Stimulated activated memory B cell treated with anti-CD40 and anti-IgM and Interleukin-4, amounts not matched to agents 10 μg/mL and 1 μg/mL and 100 μg/mL, for 72 hours (primary cell): ENCODE data around the gene DIP2C.
"Not testable (repeated sequence)": the region's sequence is repeated elsewhere in the genome, so short reads cannot be mapped to it uniquely, and the experiment has no call there.

ENCODE experiments used
- ATAC-seq: fragments of 150-1000 bp; cut with Tn5 transposase; 2 replicates; pipeline ENCODE4 v1.10.0; 2021
- H3K27ac Mint-ChIP-seq: one replicate; pipeline ENCODE4 v1.8.0; 2022; ENCODE audit warnings: mild to moderate bottlenecking, mixed read lengths
- H3K27me3 Mint-ChIP-seq: one replicate; pipeline ENCODE4 v1.8.0; 2022; ENCODE audit warnings: mixed read lengths
- H3K36me3 Mint-ChIP-seq: one replicate; pipeline ENCODE4 v1.8.0; 2022; ENCODE audit warnings: mixed read lengths
- H3K4me1 Mint-ChIP-seq: one replicate; pipeline ENCODE4 v1.8.0; 2022; ENCODE audit warnings: mixed read lengths
- H3K4me3 Mint-ChIP-seq: one replicate; pipeline ENCODE4 v1.8.0; 2022; ENCODE audit warnings: mild to moderate bottlenecking, moderate library complexity, mixed read lengths
- H3K9me3 Mint-ChIP-seq: one replicate; pipeline ENCODE4 v1.8.0; 2022; ENCODE audit warnings: mixed read lengths

Gene DIP2C

GRCh38 chr10:274866-275265 is 414.6 kb downstream of the DIP2C start:
- H3K27me3 Mint-ChIP-seq: no peaks in the 10 kb centered on the region
- ATAC-seq: no peak
- no peak overlapping the region for H3K27ac Mint-ChIP-seq
- H3K4me3 Mint-ChIP-seq: no peak overlapping the region
- peaks cover 6% of the 10 kb centered on the region for H3K36me3 Mint-ChIP-seq
- no peaks in the 10 kb centered on the region for H3K4me1 Mint-ChIP-seq
- no peaks in the 10 kb centered on the region for H3K9me3 Mint-ChIP-seq

- no peak overlapping the region for H3K27ac Mint-ChIP-seq
- no peak for ATAC-seq
- peaks cover 6% of the 10 kb centered on the region for H3K36me3 Mint-ChIP-seq
- H3K4me1 Mint-ChIP-seq: no peaks in the 10 kb centered on the region
- no peaks in the 10 kb centered on the region for H3K9me3 Mint-ChIP-seq
- no peaks in the 10 kb centered on the region for H3K27me3 Mint-ChIP-seq
- H3K4me3 Mint-ChIP-seq: no peak overlapping the region
These were observed 416.4 kb downstream of the DIP2C start for GRCh38 chr10:273088-273487.

GRCh38 chr10:271722-272121 is 417.7 kb downstream of the DIP2C start:
- H3K9me3 Mint-ChIP-seq: no peaks in the 10 kb centered on the region
- no peak for ATAC-seq
- H3K36me3 Mint-ChIP-seq: no peaks in the 10 kb centered on the region
- no peaks in the 10 kb centered on the region for H3K27me3 Mint-ChIP-seq
- H3K27ac Mint-ChIP-seq: no peak overlapping the region
- no peak overlapping the region for H3K4me3 Mint-ChIP-seq
- no peaks in the 10 kb centered on the region for H3K4me1 Mint-ChIP-seq

- Mint-ChIP-seq H3K27ac (no peak overlapping the region), H3K9me3 (no peaks in the 10 kb centered on the region), H3K4me1 (no peaks in the 10 kb centered on the region), H3K36me3 (no peaks in the 10 kb centered on the region), H3K27me3 (no peaks in the 10 kb centered on the region), H3K4me3 (no peak overlapping the region)
- ATAC-seq: no peak
These were observed 418.3 kb downstream of the DIP2C start for GRCh38 chr10:271201-271600.

GRCh38 chr10:269440-270074 is 419.9 kb downstream of the DIP2C start:
- Mint-ChIP-seq H3K4me1 (peaks cover 11% of the 10 kb centered on the region), H3K27ac (no peak overlapping the region), H3K27me3 (no peaks in the 10 kb centered on the region), H3K4me3 (no peak overlapping the region), H3K36me3 (no peaks in the 10 kb centered on the region), H3K9me3 (no peaks in the 10 kb centered on the region)
- no peak for ATAC-seq

- Mint-ChIP-seq H3K27me3 (peaks cover 8% of the 10 kb centered on the region), H3K4me1 (peaks cover 11% of the 10 kb centered on the region), H3K36me3 (no peaks in the 10 kb centered on the region), H3K9me3 (peaks cover 2% of the 10 kb centered on the region), H3K27ac (no peak overlapping the region), H3K4me3 (no peak overlapping the region)
- no peak for ATAC-seq
These were observed 421.8 kb downstream of the DIP2C start for GRCh38 chr10:267705-268104.

- Mint-ChIP-seq H3K9me3 (peaks cover 2% of the 10 kb centered on the region), H3K4me1 (peaks cover 11% of the 10 kb centered on the region), H3K36me3 (no peaks in the 10 kb centered on the region), H3K27me3 (peaks cover 8% of the 10 kb centered on the region), H3K4me3 (no peak overlapping the region), H3K27ac (no peak overlapping the region)
- no peak for ATAC-seq
These were observed 422.5 kb downstream of the DIP2C start for GRCh38 chr10:266974-267425.

- H3K27me3 Mint-ChIP-seq, H3K27ac Mint-ChIP-seq, H3K9me3 Mint-ChIP-seq, ATAC-seq, H3K4me3 Mint-ChIP-seq, H3K36me3 Mint-ChIP-seq: not testable (repeated sequence)
- peaks cover 14% of the 10 kb centered on the region for H3K4me1 Mint-ChIP-seq
These were observed 423.5 kb downstream of the DIP2C start for GRCh38 chr10:265816-266588.

GRCh38 chr10:265074-265440 is 424.4 kb downstream of the DIP2C start:
- peaks cover 20% of the 10 kb centered on the region for H3K4me1 Mint-ChIP-seq
- H3K27me3 Mint-ChIP-seq, H3K27ac Mint-ChIP-seq, H3K36me3 Mint-ChIP-seq, ATAC-seq, H3K4me3 Mint-ChIP-seq, H3K9me3 Mint-ChIP-seq: not testable (repeated sequence)

- not testable (repeated sequence) for ATAC-seq, H3K27me3 Mint-ChIP-seq, H3K36me3 Mint-ChIP-seq, H3K9me3 Mint-ChIP-seq, H3K27ac Mint-ChIP-seq, H3K4me3 Mint-ChIP-seq
- H3K4me1 Mint-ChIP-seq: peaks cover 20% of the 10 kb centered on the region
These were observed 425.1 kb downstream of the DIP2C start for GRCh38 chr10:264160-265073.

- Mint-ChIP-seq H3K36me3 (no peaks in the 10 kb centered on the region), H3K4me3 (peak overlapping the region; percentile 73), H3K27ac (peak overlapping the region; percentile 96), H3K4me1 (peaks cover 20% of the 10 kb centered on the region), H3K27me3 (peaks cover 8% of the 10 kb centered on the region), H3K9me3 (peaks cover 2% of the 10 kb centered on the region)
- peak; percentile 69 for ATAC-seq
These were observed 428.5 kb downstream of the DIP2C start for GRCh38 chr10:260819-261429.

- Mint-ChIP-seq H3K27ac (no peak overlapping the region), H3K9me3 (no peaks in the 10 kb centered on the region), H3K4me3 (no peak overlapping the region), H3K4me1 (no peaks in the 10 kb centered on the region), H3K27me3 (no peaks in the 10 kb centered on the region), H3K36me3 (peaks cover 70% of the 10 kb centered on the region)
- no peak for ATAC-seq
These were observed 437.4 kb downstream of the DIP2C start for GRCh38 chr10:251982-252582.

- H3K4me3 Mint-ChIP-seq: no peak overlapping the region
- no peak for ATAC-seq
- H3K36me3 Mint-ChIP-seq: peaks cover 72% of the 10 kb centered on the region
- no peaks in the 10 kb centered on the region for H3K27me3 Mint-ChIP-seq
- no peaks in the 10 kb centered on the region for H3K4me1 Mint-ChIP-seq
- H3K27ac Mint-ChIP-seq: no peak overlapping the region
- H3K9me3 Mint-ChIP-seq: no peaks in the 10 kb centered on the region
These were observed 441.2 kb downstream of the DIP2C start for GRCh38 chr10:248307-248706.

GRCh38 chr10:247480-247879 is 442.0 kb downstream of the DIP2C start:
- Mint-ChIP-seq H3K27me3 (no peaks in the 10 kb centered on the region), H3K9me3 (no peaks in the 10 kb centered on the region), H3K27ac (no peak overlapping the region), H3K4me3 (no peak overlapping the region), H3K36me3 (peaks cover 77% of the 10 kb centered on the region), H3K4me1 (no peaks in the 10 kb centered on the region)
- ATAC-seq: no peak

GRCh38 chr10:246431-246830 is 443.0 kb downstream of the DIP2C start:
- H3K27me3 Mint-ChIP-seq: no peaks in the 10 kb centered on the region
- H3K36me3 Mint-ChIP-seq: peaks cover 71% of the 10 kb centered on the region
- no peak overlapping the region for H3K4me3 Mint-ChIP-seq
- ATAC-seq: no peak
- no peaks in the 10 kb centered on the region for H3K4me1 Mint-ChIP-seq
- no peak overlapping the region for H3K27ac Mint-ChIP-seq
- no peaks in the 10 kb centered on the region for H3K9me3 Mint-ChIP-seq
